ENCODE results near the gene CSPG4.

DNA sequence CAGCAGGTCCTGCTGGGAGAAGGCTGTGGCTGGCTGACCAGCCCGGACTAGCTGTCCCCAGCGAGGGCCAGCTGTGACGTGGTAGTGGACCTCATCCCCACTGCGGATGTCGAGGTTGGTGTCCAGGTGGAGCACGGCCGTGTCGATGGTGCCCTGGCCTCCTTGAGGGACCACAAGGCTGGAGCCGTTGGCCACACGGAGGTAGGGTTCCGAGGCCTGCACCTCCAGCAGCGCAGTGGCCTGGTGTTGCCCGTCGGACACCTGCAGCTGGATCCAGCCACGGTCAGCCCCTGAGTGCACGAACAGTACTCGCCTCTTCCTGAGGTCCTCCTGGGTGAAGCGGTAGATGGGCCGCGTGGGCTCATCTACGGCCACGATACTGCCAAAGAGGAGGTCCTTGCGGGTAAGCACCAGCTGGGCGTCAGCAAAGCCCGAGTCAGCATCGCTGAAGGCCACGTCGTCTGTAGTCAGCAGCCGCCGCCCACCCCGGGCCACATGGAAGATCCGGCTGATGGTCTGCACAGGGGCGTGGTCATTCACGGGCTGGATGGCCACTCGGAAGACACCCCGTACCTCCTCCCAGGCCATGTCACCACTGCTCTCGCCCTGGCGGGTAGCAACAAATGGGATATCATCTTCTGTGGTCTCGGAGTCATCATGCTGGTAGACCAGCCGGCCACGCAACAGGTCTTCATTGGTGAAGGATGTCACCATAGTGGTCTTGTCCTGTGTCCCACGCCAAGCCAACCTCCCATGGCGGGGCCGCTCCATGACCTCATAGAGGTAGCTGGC, 25.0 kb downstream of the CSPG4 start:
- TF ChIP-seq, protein P1, sequence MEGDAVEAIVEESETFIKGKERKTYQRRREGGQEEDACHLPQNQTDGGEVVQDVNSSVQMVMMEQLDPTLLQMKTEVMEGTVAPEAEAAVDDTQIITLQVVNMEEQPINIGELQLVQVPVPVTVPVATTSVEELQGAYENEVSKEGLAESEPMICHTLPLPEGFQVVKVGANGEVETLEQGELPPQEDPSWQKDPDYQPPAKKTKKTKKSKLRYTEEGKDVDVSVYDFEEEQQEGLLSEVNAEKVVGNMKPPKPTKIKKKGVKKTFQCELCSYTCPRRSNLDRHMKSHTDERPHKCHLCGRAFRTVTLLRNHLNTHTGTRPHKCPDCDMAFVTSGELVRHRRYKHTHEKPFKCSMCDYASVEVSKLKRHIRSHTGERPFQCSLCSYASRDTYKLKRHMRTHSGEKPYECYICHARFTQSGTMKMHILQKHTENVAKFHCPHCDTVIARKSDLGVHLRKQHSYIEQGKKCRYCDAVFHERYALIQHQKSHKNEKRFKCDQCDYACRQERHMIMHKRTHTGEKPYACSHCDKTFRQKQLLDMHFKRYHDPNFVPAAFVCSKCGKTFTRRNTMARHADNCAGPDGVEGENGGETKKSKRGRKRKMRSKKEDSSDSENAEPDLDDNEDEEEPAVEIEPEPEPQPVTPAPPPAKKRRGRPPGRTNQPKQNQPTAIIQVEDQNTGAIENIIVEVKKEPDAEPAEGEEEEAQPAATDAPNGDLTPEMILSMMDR (conservative IDR thresholded peaks at IDR 0.05), result no peak
- TF ChIP-seq EZH2 (IDR thresholded peaks at IDR 0.05; ENCODE audit: low read depth), result no peak
